Tibial nerve (tissue), 4 donors: Measurements from ENCODE around the gene TAF8. TPM values are rescaled to one million over a fixed set of nuclear protein-coding genes. Genes with fewer than 3 reads are reported as not detected.
A peak's percentile ranks its signal among the peaks of the same experiment; 100 is the strongest.

Source experiments
- DNase-seq, 2 donors: peaks; one replicate each; pipeline ENCODE4 v3.0.0-alpha.2; 2019; ENCODE audit warnings: low spot score in 2 of 2
- H3K27ac ChIP-seq, 4 donors: fragments of 200-600 bp; sonication (generic) in 3 of 4; one replicate each; pipeline ENCODE4 v1.5.1; 2017 to 2019; ENCODE audit warnings: mild to moderate bottlenecking in 1 of 4
- H3K27me3 ChIP-seq, 2 donors: fragments of 200-600 bp; sonication (generic) in 1 of 2; one replicate each; pipeline versions ENCODE4 v1.5.1 to v1.6.0; 2017 to 2019
- H3K36me3 ChIP-seq, 3 donors: fragments of 200-600 bp; sonication (generic); one replicate each; pipeline ENCODE4 v1.5.1; 2018 to 2019
- H3K4me1 ChIP-seq, 4 donors: fragments of 200-600 bp; sonication (generic) in 3 of 4; one replicate each; pipeline ENCODE4 v1.5.1; 2017 to 2019
- H3K4me3 ChIP-seq, 4 donors: fragments of 200-600 bp; sonication (generic) in 3 of 4; one replicate each; pipeline ENCODE4 v1.5.1; 2017 to 2019; ENCODE audit warnings: mild to moderate bottlenecking in 1 of 4, moderate library complexity in 1 of 4
- H3K9me3 ChIP-seq, 4 donors: fragments of 200-600 bp; sonication (generic) in 3 of 4; one replicate each; pipeline ENCODE4 v1.5.1; 2017 to 2019
- CTCF ChIP-seq, 5 experiments: fragments of 200-600 bp in 3 of 5; fragments of 450-650 bp in 2 of 5; sonication (generic) in 3 of 5; IDR thresholded peaks; one replicate each; pipeline ENCODE4 v1.5.1; 2016 to 2019; ENCODE audit warnings: antibody characterized with exemption in 5 of 5, mild to moderate bottlenecking in 3 of 5, moderate library complexity in 2 of 5
- EP300 ChIP-seq, 2 donors: sonication (generic); formaldehyde crosslinking; IDR thresholded peaks; one replicate each; pipeline ENCODE4 v1.6.1; 2017; ENCODE audit warnings: antibody characterized with exemption in 2 of 2, mild to moderate bottlenecking in 1 of 2
- POLR2A ChIP-seq, 2 donors: fragments of 450-650 bp; IDR thresholded peaks; one replicate each; pipeline ENCODE4 v1.6.1; 2017; ENCODE audit warnings: antibody characterized with exemption in 2 of 2, mild to moderate bottlenecking in 2 of 2, moderate library complexity in 2 of 2
- WGBS, 2 donors: methylation state at CpG; one replicate each; pipeline ENCODE4 v1.1.5; 2018; 5-methylcytosine and 5-hydroxymethylcytosine counted together
- total RNA-seq, 4 donors: library from RNA; depleted of rRNA; stranded (reverse); fragments of >200 nt; gene quantifications; one replicate each; pipeline ENCODE4 v1.1.0, GENCODE V29; 2016

The TAF8 gene
- total RNA-seq, 4 donors from 2014 or later: 10.7 to 27.6 (median 20.9) TPM

DNA sequence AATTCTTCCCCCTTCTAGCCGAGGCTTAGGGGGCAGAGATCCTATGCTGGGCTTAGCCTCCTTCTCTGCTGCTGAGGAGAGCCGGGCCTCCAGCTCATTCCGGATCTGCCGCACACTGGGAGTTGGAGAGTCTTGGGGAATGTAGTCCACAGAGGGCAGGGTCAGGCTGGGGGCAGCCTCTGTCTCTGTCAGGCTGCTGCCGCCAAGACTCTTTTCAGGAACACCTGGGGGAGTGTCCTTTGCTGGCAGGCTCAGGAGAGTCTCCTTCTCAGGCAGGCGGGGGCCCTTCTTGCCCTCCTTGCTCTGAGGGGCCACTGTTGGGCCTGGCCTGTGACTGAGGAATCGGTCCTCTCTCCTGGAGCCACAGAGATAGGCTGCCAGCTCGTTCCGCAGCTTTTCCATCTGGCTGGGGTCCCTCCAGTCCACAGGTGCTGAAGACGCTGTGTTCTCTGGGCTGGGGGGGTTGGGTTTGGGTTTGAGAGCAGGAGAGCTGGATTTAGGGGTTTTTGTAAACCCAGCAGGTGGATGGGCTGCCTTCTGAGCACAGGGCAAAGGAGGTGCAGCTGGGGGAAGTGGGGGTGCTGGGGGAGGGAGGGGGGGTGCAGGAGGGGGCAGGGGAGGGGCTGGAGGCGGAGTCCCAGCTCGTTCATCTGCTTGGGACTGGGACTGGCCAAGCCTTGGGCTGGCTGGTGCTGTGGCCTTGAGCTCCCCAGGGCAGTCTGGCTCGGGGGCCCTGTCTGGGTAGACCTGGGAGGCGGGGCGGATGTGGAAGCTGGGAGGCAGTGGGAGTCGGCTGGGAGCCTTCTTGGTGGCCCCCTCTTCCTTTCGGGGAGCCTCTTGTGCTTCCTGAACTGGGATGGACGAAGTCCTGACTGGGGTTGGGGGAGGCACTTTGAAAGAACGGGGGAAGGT, 56.0 kb downstream of the TAF8 start:
- Histone ChIP-seq H3K4me1 (peaks cover 0 to 15% (median 2%) of the 10 kb centered on the region in 4 donors), H3K27ac (no peak overlapping the region), H3K27me3 (peaks cover 0 to 15% of the 10 kb centered on the region in 2 donors), H3K36me3 (no peaks in the 10 kb centered on the region), H3K9me3 (peaks cover 0 to 12% (median 0%) of the 10 kb centered on the region in 4 donors), H3K4me3 (no peak overlapping the region)
- DNase-seq: no peak
- TF ChIP-seq POLR2A (IDR thresholded peaks at IDR 0.05): no peak
- no peak for TF ChIP-seq EP300 (IDR thresholded peaks at IDR 0.05)
- no peak for TF ChIP-seq CTCF (IDR thresholded peaks at IDR 0.05)
- 75 to 81% methylated on average over 13 to 14 of the region's 19 CpGs for WGBS, 2 donors

DNA sequence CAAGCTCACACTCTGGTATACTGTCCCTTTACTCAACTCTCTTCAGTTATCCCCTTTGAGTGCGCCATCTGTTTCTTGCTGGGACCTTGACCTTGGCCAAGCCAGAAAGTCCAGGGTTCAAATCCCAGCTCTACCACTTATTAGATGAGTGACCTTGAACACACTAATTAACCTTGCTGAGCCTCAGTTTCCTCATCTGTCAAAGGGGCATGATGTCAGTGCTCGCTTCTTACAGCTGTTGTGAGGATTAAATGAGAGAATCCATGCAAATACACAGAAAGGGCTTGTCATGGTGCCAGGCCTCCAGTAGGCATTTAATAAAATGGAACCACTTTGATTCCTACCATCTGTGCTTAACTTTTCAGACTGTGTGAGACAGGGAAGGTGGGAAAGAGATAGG, 57.7 kb downstream of the TAF8 start:
- Histone ChIP-seq H3K36me3 (no peaks in the 10 kb centered on the region), H3K9me3 (peaks cover 0 to 12% (median 0%) of the 10 kb centered on the region in 4 donors), H3K4me1 (peaks cover 0 to 15% (median 2%) of the 10 kb centered on the region in 4 donors), H3K27ac (no peak overlapping the region), H3K4me3 (no peak overlapping the region), H3K27me3 (peaks cover 0 to 15% of the 10 kb centered on the region in 2 donors)
- no peak for DNase-seq
- WGBS, 2 donors: 98 to 100% methylated on average over 2 of the region's 2 CpGs
- no peak for TF ChIP-seq POLR2A (IDR thresholded peaks at IDR 0.05)
- TF ChIP-seq CTCF (IDR thresholded peaks at IDR 0.05): no peak
- no peak for TF ChIP-seq EP300 (IDR thresholded peaks at IDR 0.05)

DNA sequence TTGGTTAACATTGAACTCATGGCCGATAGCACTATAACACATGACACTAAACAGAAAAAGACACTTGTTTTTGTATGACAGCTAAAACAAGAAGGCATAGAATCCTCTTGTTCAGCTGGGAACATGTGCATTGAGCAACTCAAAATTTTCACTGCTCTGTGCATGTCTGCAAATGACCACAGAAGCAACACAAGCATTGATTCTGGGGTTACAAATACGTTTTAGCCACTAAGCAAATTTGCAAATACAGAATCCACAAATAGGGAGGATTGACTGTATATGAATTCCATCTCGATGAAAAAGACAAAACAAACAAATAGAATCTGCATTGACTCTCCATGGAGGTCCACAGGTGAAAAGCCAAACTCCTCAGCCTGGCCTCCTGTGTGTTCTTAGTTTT, 60.4 kb downstream of the TAF8 start:
- WGBS, 2 donors: 65 to 90% methylated on average over 3 of the region's 3 CpGs

DNA sequence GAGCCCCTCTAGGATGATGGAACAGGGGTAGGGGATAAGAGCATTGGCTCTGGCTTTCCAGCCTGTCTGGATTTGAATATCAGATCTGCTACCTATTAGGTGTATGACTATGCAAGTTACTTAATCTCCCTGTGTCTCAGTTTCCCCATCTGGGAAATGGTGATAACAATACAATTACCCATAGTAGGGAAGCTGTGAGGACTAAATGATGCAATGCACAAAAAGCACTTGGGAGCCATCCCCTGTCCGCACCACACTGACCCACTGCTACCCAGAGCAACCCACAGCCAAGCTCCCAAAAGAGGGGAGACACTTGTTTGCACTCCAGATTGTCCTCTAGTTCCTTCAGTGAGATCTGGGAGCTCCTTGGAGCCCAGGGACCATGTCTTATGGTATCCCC, 62.0 kb downstream of the TAF8 start:
- Histone ChIP-seq H3K4me3 (no peak overlapping the region), H3K36me3 (no peaks in the 10 kb centered on the region), H3K27me3 (no peaks in the 10 kb centered on the region), H3K27ac (no peak overlapping the region), H3K4me1 (no peaks in the 10 kb centered on the region), H3K9me3 (peaks cover 0 to 12% (median 0%) of the 10 kb centered on the region in 4 donors)
- no peak for TF ChIP-seq POLR2A (IDR thresholded peaks at IDR 0.05)
- TF ChIP-seq EP300 (IDR thresholded peaks at IDR 0.05): no peak
- no peak for TF ChIP-seq CTCF (IDR thresholded peaks at IDR 0.05)
- DNase-seq: no peak
- WGBS, 2 donors: 91 to 100% methylated on average over 1 of the region's 1 CpG

More for the DNA sequence above, 60.4 kb downstream of the TAF8 start:
- Histone ChIP-seq H3K27ac (no peak overlapping the region), H3K27me3 (peaks cover 0 to 3% of the 10 kb centered on the region in 2 donors), H3K4me3 (no peak overlapping the region), H3K9me3 (peaks cover 0 to 12% (median 0%) of the 10 kb centered on the region in 4 donors), H3K4me1 (no peaks in the 10 kb centered on the region), H3K36me3 (no peaks in the 10 kb centered on the region)
- TF ChIP-seq POLR2A (IDR thresholded peaks at IDR 0.05): no peak
- TF ChIP-seq EP300 (IDR thresholded peaks at IDR 0.05): no peak
- DNase-seq: no peak

GRCh38 chr6:42113936-42114636, 63.8 kb downstream of the TAF8 start:
- Histone ChIP-seq H3K4me1 (peaks cover 0 to 5% (median 0%) of the 10 kb centered on the region in 4 donors), H3K9me3 (peaks cover 0 to 12% (median 0%) of the 10 kb centered on the region in 4 donors), H3K27me3 (no peaks in the 10 kb centered on the region), H3K36me3 (no peaks in the 10 kb centered on the region), H3K27ac (peak overlapping the region in 1 of 4 donors; percentile 34), H3K4me3 (no peak overlapping the region)
- TF ChIP-seq CTCF (IDR thresholded peaks at IDR 0.05): no peak
- no peak for TF ChIP-seq POLR2A (IDR thresholded peaks at IDR 0.05)
- TF ChIP-seq EP300 (IDR thresholded peaks at IDR 0.05): no peak
- DNase-seq: no peak
- WGBS, 2 donors: 70% methylated on average over 5 of the region's 5 CpGs
